ENCODE measurements around the gene MINAR2.

DNA sequence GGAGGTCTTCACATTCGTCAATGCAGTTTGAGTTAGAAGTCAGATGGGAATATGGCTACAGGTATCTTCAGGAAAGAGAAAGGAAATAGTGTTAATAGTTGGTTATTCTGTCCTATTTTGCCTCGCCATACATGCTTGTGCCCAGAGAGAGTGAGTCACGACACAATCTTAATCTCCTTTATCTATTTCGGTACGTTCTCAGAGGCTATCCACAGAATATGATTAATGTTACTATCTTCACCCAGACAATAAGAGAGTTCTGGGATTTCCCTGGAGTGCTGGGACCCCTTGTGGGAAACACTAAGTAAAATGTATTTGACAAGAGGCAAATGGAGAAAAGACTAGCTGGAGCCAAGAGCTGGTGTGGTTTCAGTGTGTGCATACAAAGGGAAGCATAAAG lies 25.5 kb downstream of the MINAR2 start:
- TF ChIP-seq, protein P1, sequence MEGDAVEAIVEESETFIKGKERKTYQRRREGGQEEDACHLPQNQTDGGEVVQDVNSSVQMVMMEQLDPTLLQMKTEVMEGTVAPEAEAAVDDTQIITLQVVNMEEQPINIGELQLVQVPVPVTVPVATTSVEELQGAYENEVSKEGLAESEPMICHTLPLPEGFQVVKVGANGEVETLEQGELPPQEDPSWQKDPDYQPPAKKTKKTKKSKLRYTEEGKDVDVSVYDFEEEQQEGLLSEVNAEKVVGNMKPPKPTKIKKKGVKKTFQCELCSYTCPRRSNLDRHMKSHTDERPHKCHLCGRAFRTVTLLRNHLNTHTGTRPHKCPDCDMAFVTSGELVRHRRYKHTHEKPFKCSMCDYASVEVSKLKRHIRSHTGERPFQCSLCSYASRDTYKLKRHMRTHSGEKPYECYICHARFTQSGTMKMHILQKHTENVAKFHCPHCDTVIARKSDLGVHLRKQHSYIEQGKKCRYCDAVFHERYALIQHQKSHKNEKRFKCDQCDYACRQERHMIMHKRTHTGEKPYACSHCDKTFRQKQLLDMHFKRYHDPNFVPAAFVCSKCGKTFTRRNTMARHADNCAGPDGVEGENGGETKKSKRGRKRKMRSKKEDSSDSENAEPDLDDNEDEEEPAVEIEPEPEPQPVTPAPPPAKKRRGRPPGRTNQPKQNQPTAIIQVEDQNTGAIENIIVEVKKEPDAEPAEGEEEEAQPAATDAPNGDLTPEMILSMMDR (IDR thresholded peaks at IDR 0.05): no peak
- TF ChIP-seq, protein P2, sequence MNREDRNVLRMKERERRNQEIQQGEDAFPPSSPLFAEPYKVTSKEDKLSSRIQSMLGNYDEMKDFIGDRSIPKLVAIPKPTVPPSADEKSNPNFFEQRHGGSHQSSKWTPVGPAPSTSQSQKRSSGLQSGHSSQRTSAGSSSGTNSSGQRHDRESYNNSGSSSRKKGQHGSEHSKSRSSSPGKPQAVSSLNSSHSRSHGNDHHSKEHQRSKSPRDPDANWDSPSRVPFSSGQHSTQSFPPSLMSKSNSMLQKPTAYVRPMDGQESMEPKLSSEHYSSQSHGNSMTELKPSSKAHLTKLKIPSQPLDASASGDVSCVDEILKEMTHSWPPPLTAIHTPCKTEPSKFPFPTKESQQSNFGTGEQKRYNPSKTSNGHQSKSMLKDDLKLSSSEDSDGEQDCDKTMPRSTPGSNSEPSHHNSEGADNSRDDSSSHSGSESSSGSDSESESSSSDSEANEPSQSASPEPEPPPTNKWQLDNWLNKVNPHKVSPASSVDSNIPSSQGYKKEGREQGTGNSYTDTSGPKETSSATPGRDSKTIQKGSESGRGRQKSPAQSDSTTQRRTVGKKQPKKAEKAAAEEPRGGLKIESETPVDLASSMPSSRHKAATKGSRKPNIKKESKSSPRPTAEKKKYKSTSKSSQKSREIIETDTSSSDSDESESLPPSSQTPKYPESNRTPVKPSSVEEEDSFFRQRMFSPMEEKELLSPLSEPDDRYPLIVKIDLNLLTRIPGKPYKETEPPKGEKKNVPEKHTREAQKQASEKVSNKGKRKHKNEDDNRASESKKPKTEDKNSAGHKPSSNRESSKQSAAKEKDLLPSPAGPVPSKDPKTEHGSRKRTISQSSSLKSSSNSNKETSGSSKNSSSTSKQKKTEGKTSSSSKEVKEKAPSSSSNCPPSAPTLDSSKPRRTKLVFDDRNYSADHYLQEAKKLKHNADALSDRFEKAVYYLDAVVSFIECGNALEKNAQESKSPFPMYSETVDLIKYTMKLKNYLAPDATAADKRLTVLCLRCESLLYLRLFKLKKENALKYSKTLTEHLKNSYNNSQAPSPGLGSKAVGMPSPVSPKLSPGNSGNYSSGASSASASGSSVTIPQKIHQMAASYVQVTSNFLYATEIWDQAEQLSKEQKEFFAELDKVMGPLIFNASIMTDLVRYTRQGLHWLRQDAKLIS (CRISPR knock-in tag; IDR thresholded peaks at IDR 0.05; ENCODE audit: borderline replicate concordance): no peak
- no peak for TF ChIP-seq JUN (CRISPR knock-in tag; IDR thresholded peaks at IDR 0.05)
- TF ChIP-seq, protein P3, sequence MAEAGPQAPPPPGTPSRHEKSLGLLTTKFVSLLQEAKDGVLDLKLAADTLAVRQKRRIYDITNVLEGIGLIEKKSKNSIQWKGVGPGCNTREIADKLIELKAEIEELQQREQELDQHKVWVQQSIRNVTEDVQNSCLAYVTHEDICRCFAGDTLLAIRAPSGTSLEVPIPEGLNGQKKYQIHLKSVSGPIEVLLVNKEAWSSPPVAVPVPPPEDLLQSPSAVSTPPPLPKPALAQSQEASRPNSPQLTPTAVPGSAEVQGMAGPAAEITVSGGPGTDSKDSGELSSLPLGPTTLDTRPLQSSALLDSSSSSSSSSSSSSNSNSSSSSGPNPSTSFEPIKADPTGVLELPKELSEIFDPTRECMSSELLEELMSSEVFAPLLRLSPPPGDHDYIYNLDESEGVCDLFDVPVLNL (CRISPR knock-in tag; IDR thresholded peaks at IDR 0.05; ENCODE audit: borderline replicate concordance, low read depth): no peak
- TF ChIP-seq, protein P4, sequence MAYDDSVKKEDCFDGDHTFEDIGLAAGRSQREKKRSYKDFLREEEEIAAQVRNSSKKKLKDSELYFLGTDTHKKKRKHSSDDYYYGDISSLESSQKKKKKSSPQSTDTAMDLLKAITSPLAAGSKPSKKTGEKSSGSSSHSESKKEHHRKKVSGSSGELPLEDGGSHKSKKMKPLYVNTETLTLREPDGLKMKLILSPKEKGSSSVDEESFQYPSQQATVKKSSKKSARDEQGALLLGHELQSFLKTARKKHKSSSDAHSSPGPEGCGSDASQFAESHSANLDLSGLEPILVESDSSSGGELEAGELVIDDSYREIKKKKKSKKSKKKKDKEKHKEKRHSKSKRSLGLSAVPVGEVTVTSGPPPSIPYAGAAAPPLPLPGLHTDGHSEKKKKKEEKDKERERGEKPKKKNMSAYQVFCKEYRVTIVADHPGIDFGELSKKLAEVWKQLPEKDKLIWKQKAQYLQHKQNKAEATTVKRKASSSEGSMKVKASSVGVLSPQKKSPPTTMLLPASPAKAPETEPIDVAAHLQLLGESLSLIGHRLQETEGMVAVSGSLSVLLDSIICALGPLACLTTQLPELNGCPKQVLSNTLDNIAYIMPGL (CRISPR knock-in tag; IDR thresholded peaks at IDR 0.05): no peak
- TF ChIP-seq, protein P5, sequence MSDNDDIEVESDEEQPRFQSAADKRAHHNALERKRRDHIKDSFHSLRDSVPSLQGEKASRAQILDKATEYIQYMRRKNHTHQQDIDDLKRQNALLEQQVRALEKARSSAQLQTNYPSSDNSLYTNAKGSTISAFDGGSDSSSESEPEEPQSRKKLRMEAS (CRISPR knock-in tag; IDR thresholded peaks at IDR 0.05): no peak
- TF ChIP-seq MYBL2 (CRISPR knock-in tag; IDR thresholded peaks at IDR 0.05): no peak
- no peak for TF ChIP-seq TP53 (CRISPR knock-in tag; IDR thresholded peaks at IDR 0.05)
- TF ChIP-seq, protein P6, sequence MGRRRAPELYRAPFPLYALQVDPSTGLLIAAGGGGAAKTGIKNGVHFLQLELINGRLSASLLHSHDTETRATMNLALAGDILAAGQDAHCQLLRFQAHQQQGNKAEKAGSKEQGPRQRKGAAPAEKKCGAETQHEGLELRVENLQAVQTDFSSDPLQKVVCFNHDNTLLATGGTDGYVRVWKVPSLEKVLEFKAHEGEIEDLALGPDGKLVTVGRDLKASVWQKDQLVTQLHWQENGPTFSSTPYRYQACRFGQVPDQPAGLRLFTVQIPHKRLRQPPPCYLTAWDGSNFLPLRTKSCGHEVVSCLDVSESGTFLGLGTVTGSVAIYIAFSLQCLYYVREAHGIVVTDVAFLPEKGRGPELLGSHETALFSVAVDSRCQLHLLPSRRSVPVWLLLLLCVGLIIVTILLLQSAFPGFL (CRISPR knock-in tag; IDR thresholded peaks at IDR 0.05; ENCODE audit: borderline replicate concordance): no peak
- TF ChIP-seq, protein P7, sequence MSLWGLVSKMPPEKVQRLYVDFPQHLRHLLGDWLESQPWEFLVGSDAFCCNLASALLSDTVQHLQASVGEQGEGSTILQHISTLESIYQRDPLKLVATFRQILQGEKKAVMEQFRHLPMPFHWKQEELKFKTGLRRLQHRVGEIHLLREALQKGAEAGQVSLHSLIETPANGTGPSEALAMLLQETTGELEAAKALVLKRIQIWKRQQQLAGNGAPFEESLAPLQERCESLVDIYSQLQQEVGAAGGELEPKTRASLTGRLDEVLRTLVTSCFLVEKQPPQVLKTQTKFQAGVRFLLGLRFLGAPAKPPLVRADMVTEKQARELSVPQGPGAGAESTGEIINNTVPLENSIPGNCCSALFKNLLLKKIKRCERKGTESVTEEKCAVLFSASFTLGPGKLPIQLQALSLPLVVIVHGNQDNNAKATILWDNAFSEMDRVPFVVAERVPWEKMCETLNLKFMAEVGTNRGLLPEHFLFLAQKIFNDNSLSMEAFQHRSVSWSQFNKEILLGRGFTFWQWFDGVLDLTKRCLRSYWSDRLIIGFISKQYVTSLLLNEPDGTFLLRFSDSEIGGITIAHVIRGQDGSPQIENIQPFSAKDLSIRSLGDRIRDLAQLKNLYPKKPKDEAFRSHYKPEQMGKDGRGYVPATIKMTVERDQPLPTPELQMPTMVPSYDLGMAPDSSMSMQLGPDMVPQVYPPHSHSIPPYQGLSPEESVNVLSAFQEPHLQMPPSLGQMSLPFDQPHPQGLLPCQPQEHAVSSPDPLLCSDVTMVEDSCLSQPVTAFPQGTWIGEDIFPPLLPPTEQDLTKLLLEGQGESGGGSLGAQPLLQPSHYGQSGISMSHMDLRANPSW (CRISPR knock-in tag; conservative IDR thresholded peaks at IDR 0.05; ENCODE audit: low read depth): no peak
